ENCODE measurements around the gene NELFA.

Gene NELFA

DNA sequence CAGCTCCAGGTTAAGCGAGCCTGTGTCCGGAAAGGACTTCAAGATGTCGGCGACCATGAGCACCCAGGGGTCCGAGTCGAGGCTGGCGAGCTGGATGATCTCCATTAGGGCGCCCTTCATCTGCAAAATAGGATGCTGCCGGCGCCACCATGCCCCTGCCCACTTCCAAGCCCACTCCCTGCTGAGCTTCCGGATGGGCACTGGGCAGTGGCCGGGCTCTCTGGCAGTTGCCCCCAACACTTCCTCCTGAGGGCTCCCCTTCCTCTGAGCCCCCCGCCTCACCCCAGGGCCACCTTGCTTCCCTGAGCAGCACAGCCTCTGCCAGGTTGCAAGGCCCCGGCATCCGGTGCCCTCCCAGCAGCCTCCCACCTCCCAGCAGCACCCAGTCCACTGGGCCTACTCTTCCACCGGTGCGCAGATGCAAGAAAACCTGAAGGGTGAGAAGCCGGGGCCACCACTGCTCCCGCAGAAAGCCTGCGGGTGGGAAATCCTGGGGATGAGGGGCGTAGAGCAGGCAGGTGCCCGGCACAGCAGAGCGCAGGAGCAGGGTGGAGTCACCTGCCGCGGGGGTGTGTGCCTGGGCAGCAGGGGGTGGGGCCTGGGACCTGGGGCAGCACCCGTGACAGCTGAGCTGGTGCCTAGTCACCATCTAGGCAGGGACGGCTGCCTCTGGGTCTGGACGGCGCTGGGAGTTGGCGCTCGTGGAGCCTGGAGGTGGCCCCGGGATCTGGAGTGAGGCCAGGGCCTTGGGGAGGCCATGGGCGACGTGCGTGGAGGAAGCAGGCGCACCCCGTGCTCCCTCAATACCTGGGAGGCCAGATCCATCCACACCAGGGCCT is 17.0 kb downstream of the NELFA start:
- TF ChIP-seq, protein P1, sequence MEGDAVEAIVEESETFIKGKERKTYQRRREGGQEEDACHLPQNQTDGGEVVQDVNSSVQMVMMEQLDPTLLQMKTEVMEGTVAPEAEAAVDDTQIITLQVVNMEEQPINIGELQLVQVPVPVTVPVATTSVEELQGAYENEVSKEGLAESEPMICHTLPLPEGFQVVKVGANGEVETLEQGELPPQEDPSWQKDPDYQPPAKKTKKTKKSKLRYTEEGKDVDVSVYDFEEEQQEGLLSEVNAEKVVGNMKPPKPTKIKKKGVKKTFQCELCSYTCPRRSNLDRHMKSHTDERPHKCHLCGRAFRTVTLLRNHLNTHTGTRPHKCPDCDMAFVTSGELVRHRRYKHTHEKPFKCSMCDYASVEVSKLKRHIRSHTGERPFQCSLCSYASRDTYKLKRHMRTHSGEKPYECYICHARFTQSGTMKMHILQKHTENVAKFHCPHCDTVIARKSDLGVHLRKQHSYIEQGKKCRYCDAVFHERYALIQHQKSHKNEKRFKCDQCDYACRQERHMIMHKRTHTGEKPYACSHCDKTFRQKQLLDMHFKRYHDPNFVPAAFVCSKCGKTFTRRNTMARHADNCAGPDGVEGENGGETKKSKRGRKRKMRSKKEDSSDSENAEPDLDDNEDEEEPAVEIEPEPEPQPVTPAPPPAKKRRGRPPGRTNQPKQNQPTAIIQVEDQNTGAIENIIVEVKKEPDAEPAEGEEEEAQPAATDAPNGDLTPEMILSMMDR (IDR thresholded peaks at IDR 0.05; ENCODE audit: insufficient read depth, low read depth, low read length, missing control alignments): no peak
- no peak for DNase-seq (ENCODE audit: low read depth)
- H3K4me3 ChIP-seq (ENCODE audit: low read length): no peak overlapping the region

DNA sequence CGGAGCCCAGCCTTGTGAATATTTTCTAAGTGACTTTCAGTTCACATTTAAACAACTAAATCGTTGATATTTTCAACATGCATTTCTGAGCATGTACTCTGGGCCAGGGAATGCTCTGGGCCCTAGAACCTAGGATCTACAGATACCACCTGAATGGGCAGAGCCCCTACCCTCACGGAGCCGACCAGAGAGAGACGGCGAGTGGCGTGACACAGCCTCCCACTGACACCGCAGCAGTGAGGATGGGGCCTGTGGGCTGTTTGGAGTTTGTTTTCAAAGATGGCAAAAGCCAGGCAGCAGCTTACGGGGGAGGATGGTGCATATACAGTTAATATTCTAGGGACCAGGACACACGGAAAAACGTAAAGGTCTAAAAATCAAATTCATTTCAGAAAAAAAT is 17.7 kb downstream of the NELFA start:
- no peak for DNase-seq (ENCODE audit: low read depth)
- TF ChIP-seq, protein P1 (IDR thresholded peaks at IDR 0.05; ENCODE audit: insufficient read depth, low read depth, low read length, missing control alignments): no peak
- no peak overlapping the region for H3K4me3 ChIP-seq (ENCODE audit: low read length)

DNA sequence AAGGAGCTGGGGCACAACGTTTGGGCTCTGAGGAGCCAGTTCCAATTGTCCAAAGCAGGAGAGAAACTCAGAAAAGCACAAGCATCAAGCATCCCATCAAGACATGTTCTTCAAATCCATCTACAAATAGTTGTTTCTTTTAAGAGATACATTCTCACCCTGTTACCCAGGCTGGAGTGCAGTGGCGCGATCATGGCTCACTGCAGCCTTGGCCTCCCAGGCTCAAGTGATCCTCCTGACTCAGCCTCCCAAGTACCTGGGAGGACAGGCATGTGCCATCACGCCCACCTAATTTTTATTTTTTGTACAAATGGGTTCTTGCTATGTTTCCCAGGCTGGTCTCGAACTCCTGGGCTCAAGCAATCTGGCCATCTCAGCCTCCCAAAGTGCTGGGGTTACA is 18.1 kb downstream of the NELFA start:
- H3K4me3 ChIP-seq (ENCODE audit: low read length): no peak overlapping the region
- TF ChIP-seq, protein P1 (IDR thresholded peaks at IDR 0.05; ENCODE audit: insufficient read depth, low read depth, low read length, missing control alignments): no peak
- no peak for DNase-seq (ENCODE audit: low read depth)

DNA sequence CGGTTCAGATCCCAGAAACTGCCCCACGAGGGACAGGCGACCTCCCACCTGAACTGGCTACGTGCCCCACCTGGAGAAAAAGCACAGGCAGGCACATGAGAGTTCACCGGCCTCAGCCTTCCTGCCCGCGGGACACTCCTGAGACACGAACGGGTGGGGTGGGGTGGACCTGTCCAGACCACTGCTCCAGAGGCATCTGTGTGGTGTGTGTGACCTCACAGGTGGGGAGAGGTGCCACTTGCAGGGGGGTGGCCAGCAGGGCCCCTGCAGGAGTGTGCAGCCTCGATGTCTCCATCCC is 18.5 kb downstream of the NELFA start:
- TF ChIP-seq, protein P1 (IDR thresholded peaks at IDR 0.05; ENCODE audit: insufficient read depth, low read depth, low read length, missing control alignments): no peak
- H3K4me3 ChIP-seq (ENCODE audit: low read length): no peak overlapping the region
- DNase-seq (ENCODE audit: low read depth): no peak

DNA sequence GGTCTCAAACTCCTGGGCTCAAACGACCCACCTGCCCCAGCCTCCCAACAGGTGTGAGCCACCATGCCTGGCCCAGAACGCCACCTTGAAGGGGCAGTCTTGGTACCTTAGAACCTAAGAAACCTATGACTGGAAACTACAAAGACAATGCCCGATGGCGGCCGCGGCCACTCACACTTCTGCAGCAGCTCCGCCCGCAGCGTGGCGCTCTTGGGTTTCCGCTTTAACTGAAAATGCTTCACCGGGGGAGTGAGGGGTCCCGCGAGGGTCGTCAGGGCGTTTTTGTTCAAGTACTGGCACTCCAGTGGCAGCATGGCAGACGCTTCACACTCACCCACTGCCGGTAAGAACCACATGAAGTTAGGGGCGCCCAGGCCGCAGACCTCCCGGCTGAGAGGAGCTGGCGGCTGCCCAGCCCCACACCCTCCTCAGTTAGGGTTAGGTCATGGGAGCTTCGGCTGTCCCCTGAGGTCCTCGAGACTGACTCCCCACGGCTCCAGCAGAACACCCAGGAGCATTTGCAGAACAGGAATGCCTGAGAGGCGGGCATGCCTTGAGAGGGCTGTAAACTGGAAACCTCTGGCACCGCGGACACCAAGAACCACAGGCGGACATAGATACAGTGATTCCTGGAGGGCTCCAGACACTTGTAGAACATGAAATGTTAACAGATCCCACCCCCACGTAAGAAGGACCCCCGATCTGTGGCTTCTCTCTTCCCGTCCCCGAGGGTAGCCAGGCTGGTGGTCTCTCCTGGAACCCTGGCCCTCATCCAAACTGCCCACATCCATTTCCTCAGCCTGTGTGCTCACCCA is 19.0 kb downstream of the NELFA start:
- DNase-seq (ENCODE audit: low read depth): no peak
- TF ChIP-seq, protein P1 (IDR thresholded peaks at IDR 0.05; ENCODE audit: insufficient read depth, low read depth, low read length, missing control alignments): no peak
- no peak overlapping the region for H3K4me3 ChIP-seq (ENCODE audit: low read length)

DNA sequence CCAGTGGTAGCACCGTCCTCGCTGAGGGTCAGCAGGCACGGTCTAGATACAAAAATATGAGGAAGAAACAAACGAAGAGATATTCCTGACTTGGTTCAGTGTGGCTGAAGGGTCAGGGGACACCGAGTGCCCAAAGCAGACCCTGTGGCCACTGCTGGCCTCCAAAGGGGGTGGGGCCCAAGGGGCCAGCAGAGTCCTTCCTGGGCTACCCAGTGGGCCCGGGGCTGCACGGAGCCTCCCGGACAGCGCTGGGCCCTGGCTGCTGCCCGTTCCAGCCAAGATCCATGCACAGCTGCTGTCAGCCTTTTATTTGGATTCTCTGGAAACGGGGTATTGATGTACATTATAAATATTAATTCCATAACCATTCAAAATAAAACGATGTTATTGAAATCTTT is 20.4 kb downstream of the NELFA start:
- TF ChIP-seq, protein P1 (IDR thresholded peaks at IDR 0.05; ENCODE audit: insufficient read depth, low read depth, low read length, missing control alignments): no peak
- DNase-seq (ENCODE audit: low read depth): no peak
- no peak overlapping the region for H3K4me3 ChIP-seq (ENCODE audit: low read length)

Data from epithelial cell of esophagus (primary cell).